Measurements from ENCODE around the gene CD200.

- TF ChIP-seq KAT7 (CRISPR knock-in tag; IDR thresholded peaks at IDR 0.05; ENCODE audit: borderline replicate concordance) (no peak), FOXP1 (CRISPR knock-in tag; IDR thresholded peaks at IDR 0.05; ENCODE audit: borderline replicate concordance) (no peak), TEAD4 (CRISPR knock-in tag; IDR thresholded peaks at IDR 0.05) (no peak), CTCF (IDR thresholded peaks at IDR 0.05) (no peak), ATF6 (CRISPR knock-in tag; IDR thresholded peaks at IDR 0.05) (no peak), SMAD3 (CRISPR knock-in tag; IDR thresholded peaks at IDR 0.05; ENCODE audit: borderline replicate concordance) (no peak), IRF1 (CRISPR knock-in tag; IDR thresholded peaks at IDR 0.05) (no peak), MLX (CRISPR knock-in tag; IDR thresholded peaks at IDR 0.05) (no peak), ERG (CRISPR knock-in tag; IDR thresholded peaks at IDR 0.05) (no peak), ELF4 (CRISPR knock-in tag; IDR thresholded peaks at IDR 0.05; ENCODE audit: low read depth) (no peak)
Measured at GRCh38 chr3:112362221-112362620, 29.3 kb downstream of the CD200 start.

Measured in WTC11 (cell line).